ENCODE measurements around the gene ECHS1.
"Not testable (repeated sequence)": the region's sequence is repeated elsewhere in the genome, so short reads cannot be mapped to it uniquely, and the experiment has no call there.

Gene ECHS1

DNA sequence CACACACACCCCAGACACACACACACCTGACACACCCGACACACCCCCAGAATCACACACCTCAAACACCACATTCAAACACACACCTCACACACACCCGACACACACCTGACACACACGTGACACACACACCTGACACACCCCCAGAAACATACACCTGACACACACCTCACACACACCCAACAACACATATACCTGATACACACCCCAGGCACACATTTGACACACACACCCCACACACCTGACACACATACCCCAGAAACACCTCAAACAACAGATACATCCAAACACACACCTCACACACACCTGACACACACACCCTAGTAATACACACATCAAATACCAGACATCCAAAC, 35.8 kb downstream of the ECHS1 start:
- DNase-seq = no peak

GRCh38 chr10:133336577-133337369, 36.4 kb downstream of the ECHS1 start, which contains the start of gene CALY:
Gene CALY, minus strand, starts transcription at chr10:133336896. Its CDS starts 7,907 bp downstream, at chr10:133328989.
- DNase-seq = peak; percentile 60

GRCh38 chr10:133336118-133336576, 37.0 kb downstream of the ECHS1 start:
- DNase-seq = no peak

GRCh38 chr10:133335246-133336117, 37.7 kb downstream of the ECHS1 start:
- DNase-seq = peak; percentile 69

DNA sequence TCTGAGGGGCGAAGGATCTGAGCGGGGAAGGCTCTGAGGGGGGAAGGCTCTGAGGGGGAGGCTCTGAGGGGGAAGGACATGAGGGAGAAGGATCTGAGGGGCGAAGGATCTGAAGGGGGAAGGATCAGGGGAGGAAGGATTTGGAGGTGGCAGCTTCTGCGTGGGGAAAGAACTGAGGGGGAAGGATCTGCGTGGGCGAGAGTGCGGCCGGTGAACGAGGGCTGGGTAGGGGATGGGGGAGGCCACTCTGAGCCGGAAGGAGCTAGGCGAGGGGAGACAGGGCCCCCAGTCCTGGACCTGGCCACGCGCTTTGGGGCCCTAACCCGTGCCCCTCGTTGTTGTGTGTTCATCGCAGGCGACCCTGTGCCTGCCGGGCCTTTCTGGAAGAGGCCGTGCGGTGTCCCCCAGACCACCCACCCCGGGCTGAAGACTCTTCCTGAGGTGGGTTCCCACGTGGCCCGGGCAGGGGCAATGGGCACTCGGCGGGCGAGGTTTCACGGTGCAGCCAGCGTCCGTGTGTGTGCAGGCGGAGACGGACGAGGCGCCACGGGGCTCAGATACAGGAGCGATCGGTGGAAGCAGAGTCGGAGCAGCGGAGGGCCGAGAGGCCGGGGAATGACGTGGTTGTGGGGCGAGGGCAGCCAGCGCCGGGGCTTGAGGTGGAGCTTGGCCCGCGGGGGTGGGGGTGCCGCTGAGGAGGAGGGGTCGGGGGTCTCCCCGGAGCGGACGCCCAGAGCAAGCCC, 38.5 kb downstream of the ECHS1 start:
- DNase-seq = no peak

DNA sequence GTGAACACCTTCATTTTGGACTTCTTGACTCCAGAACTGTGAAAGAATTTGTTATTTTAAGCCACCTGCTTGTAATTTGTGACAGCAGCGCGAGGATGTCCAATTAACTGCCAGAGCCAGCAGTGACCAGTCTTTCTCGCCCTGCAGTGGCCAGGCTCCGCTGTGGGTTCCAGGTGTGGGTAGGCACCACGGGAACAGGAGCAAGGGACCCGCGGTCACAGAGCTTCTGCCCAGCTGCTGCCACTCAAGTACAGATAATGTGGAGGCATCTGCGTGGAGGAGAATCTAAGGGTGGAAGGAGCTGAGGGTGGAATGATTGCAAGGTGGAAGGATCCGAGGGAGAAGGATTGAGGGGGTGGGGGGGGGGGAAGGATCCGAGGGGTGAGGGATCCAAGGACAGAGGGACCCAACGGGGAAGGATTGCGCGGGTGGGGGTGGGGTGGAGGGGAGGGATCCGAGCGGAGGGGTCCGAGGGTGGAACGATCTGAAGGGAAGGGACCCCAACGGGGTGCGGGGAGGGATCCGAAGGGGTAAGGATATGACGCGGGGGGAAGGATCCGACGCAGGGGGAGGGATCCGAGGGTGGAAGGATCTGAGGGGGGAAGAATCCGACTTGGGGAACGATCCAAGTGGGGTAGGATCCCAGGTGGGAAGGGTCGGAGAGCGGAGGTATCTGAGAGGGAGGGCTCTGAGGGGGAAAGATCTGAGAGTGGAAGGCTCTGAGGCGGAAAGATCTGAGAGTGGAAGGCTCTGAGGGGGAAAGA, 40.0 kb downstream of the ECHS1 start:
- no peak for DNase-seq

DNA sequence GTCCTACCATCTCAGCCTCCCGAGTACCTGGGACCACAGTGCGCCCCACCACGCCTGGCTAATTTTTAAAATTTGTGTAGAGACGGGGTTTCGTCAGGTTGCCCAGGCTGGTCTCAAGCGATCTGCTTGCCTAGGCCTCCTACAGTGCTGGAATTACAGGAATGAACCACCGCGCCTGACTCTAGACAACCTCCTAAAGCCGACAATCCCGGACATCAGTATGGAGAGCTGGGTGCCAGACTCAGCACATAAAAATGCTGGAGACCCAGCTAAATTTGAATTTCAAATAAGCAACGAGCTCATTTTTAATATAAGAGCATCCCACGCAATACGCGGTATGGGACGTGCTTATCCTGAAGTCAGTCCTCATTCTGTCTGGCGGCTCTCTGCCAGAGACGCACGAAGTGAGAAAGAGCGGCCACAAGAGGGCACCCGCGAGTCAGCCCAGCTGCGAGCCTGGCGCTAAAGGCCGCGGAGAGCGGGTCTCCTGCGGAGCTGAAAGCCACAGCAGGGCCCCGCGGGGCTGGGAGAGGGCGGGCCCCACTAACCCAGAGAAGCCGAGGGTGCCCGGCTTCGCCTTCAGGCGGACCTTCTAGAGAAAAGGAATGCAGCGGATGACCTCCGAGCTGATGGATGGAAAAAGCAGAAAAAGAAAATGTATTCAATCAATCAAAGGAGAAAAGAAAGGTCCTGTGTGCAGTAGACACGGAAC, 43.5 kb downstream of the ECHS1 start:
- peak; percentile 90 for DNase-seq

- no peak for DNase-seq
Measured at GRCh38 chr10:133328358-133329343, 44.5 kb downstream of the ECHS1 start.

DNA sequence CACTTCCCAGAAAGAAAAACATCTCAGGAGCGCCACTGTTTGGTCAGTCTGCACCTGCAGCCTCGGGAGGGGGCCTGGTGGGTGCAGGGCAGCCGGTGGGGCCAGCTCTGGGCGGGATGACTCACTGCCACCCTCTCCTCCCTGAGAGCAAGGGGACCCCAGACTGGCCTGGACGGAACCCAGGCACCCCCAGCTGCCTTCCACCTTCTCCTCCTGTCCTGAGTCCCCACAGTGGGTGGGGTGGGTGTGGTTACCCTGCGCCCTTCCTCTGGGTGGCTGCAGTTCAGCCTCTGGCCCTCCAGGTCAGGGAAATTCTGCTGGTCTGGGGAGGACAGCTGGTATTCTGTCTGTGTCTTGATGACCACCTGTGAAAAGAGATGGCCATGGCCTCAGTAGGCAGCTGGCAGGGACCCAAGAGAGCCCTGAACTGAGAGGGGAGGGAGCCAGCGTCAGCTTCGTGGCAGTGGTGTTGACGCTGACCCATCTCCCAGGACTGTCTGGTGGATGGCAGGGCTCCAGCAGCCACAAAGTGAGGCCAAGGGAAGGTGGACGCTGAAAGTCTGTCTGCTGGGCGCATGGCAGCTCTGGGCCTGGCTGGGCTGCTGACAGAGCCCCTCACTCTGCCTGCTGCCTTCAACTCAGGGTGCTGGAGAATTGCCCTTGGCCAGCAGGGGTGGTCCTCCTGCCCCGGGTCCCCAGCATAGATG, 45.4 kb downstream of the ECHS1 start:
- no peak for DNase-seq

GRCh38 chr10:133326745-133327650, 46.2 kb downstream of the ECHS1 start:
- DNase-seq = no peak

- DNase-seq = no peak
Measured at GRCh38 chr10:133326223-133326551, 47.0 kb downstream of the ECHS1 start.

DNA sequence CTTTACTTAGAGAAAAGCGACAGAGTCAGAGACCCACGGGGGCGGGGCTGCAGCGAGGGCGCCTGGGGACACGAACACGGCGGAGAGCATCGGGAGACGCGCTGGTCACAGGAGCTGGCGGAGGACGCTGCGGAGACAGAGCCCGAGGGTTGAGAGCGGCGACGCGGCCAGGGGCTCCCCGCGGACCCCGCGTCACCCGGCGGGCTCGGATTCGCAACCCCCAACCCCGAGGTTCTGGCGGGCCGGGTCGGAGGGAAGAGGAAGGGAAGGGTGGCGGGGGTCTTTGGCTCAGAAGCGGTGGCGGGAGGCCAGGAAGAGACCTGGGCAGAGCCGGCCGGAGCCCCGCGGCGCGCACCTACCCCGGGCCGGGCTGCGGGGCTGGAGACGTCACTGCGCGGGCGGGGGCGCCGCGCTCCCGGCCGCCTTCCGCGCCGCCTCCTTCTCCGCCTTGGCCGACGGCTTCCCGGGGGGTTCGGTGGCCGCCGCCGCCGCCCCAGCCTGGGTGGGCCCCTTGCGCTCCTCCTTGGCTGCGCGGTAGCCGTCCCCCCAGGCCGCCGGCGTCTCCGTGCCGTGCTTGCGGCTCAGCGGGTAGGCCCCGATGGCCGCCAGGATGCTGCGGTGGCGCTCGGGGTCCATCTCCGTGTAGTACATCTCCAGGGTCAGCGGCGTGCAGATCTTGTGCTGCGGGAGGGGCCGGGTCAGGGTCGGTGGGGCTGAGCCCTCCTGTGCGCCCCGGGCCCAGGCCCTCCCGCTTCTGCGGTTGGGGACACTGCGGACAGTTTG, 47.5 kb downstream of the ECHS1 start:
- no peak for DNase-seq

DNA sequence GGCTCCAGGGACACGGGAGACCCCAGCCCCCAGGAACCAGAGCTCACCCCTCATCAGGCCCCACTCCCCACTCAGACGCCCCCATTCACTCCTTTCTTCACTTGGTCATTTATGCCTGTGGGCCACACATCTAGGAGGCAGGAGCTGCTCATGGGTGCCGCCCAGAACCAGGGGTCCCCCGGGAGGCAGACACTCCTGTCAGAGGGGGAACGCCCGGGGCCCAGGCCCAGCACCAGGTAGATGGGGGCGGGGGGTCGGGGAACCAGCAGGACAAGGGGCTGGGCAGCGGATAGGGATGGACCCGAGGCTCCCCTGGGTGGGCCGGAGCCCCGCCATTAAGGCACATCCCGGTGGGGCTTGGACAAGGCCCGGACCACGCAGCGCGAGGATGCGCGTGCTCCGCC, 48.3 kb downstream of the ECHS1 start:
- no peak for DNase-seq

DNA sequence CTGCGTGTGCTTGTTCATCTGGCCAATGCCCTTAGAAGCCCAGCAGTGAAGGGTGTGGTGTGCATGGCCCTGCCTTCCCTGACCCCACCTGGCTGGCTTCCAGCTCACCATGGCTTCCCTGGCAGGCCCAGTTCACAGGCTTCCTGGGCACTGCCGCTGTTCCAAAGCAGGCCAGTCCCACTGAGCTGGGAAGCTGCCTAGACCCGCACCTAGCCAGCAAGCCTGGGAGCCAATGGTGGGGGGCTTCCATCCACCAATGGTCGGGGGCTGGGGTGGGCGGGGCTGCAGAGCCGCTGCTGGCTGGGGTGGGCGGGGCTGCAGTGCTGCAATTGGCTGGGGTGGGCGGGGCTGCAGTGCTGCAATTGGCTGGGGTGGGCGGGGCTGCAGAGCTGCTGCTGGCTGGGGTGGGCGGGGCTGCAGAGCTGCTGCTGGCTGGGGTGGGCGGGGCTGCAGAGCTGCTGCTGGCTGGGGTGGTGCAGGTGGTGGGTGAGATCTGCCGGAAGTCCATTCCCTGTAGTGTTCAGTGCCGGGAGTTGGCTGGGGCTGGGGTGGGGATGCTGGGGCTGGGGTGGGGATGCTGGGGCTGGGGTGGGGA, 48.9 kb downstream of the ECHS1 start:
- peak; percentile 72 for DNase-seq

DNA sequence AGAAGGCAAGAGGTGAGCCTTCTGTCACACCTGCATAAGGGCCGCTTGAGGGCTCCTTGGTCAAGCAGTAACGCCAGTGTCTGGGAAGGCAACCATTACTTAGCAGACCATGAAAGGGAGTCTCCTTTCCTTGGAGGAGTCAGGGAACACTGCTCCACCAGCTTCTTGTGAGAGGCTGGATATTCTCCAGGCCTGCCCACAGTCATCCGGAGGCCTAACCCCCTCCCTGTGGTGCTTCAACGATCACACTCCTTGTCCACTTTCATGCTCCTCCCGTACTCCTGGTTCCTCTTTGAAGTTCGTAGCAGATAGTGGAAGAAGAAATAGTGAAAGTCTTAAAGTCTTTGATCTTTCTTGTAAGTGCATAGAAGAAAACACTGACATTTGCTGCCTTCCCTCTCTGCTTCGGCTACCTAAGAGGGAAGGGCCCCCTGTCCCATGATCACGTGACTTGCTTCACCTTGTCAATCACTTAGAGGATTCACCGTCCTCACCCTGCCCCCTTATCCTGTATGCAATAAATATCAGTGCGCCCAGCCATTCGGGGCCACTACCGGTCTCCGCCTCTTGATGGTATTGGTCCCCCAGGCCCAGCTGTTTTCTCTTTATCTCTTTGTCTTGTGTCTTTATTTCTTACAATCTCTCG, 51.0 kb downstream of the ECHS1 start:
- DNase-seq = not testable (repeated sequence)

DNA sequence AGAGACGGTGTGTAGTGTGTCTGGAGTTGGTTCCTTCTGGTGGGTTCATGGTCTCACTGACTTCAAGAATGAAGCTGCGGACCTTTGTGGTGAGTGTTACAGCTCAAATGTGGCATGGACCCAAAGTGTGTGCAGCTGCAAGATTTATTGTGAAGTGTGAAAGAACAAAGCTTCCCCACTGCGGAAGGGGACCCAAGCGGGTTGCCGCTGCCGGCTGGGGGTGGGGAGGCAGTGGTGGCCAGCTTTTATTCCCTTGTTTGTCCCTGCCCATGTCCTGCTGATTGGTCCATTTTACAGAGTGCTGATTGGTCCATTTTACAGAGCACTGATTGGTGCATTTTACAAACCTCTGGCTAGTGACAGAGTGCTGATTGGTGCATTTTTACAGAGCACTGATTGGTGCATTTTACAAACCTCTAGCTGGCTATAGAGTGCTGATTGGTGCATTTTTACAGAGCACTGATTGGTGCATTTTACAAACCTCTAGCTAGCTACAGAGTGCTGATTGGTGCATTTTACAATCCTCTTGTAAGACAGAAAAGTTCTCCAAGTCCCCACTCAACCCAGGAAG, 52.2 kb downstream of the ECHS1 start:
- not testable (repeated sequence) for DNase-seq
